D721Med (cell line): ENCODE data around the gene CORO6.

Experiments used
- DNase-seq: peaks from one replicate; pipeline ENCODE4 v3.0.0; 2011; ENCODE audit warnings: low spot score; ENCODE audit not compliant: insufficient read length
- FAIRE-seq: peaks from 2 replicates; lab custom pipeline; 2011; peaks lifted over from hg19 to GRCh38; lab: Jason Lieb, UNC
- CTCF ChIP-seq: IDR thresholded peaks from 2 replicates; pipeline ENCODE4 v1.5.1; 2012; ENCODE audit warnings: mild to moderate bottlenecking, control low read depth; ENCODE audit not compliant: insufficient read depth; ENCODE audit errors: missing control alignments

The CORO6 gene

GRCh38 chr17:29613856-29614255, 8.9 kb downstream of the CORO6 start:
- DNase-seq (no peak), FAIRE-seq (no peak)
- TF ChIP-seq CTCF = no peak

GRCh38 chr17:29613352-29613837, 9.3 kb downstream of the CORO6 start:
- DNase-seq = no peak
- TF ChIP-seq CTCF = no peak
- no peak for FAIRE-seq

GRCh38 chr17:29612404-29613280, 10.1 kb downstream of the CORO6 start:
- DNase-seq (no peak), FAIRE-seq (no peak)
- TF ChIP-seq CTCF = no peak

- FAIRE-seq = no peak
- DNase-seq = no peak
- no peak for TF ChIP-seq CTCF
Observed at GRCh38 chr17:29612094-29612403, 10.7 kb downstream of the CORO6 start.

- TF ChIP-seq CTCF = no peak
- FAIRE-seq = no peak
- no peak for DNase-seq
Observed at GRCh38 chr17:29611351-29612093, 11.2 kb downstream of the CORO6 start.

- TF ChIP-seq CTCF = no peak
Observed at GRCh38 chr17:29610395-29610794, 12.3 kb downstream of the CORO6 start.

GRCh38 chr17:29608986-29609385, 13.7 kb downstream of the CORO6 start:
- DNase-seq (no peak), FAIRE-seq (no peak)
- TF ChIP-seq CTCF = no peak

More at GRCh38 chr17:29610395-29610794, 12.3 kb downstream of the CORO6 start:
- DNase-seq (no peak), FAIRE-seq (no peak)
